Activated T-helper 9 cell treated with anti-CD3 and anti-CD28 coated beads, Interleukin-2, amount 50 U/mL, for 16 hours (primary cell): ENCODE measurements around the gene LTA4H.

Experiments used
- DNase-seq: peaks from one replicate; pipeline ENCODE4 v3.0.0-alpha.2; 2020; ENCODE audit warnings: low read depth

The LTA4H gene

GRCh38 chr12:95959107-95959506 lies 76.3 kb downstream of the LTA4H start:
- no peak for DNase-seq

GRCh38 chr12:95956557-95957145 lies 78.7 kb downstream of the LTA4H start:
- DNase-seq = no peak

GRCh38 chr12:95955549-95956159 lies 79.7 kb downstream of the LTA4H start:
- DNase-seq = no peak

- DNase-seq = no peak
Measured at GRCh38 chr12:95953000-95953399, 82.4 kb downstream of the LTA4H start.

GRCh38 chr12:95951515-95951914 lies 83.9 kb downstream of the LTA4H start:
- DNase-seq = no peak
